Activated T-helper 1 cell treated with anti-CD3 and anti-CD28 coated beads, Interleukin-12 subunit alpha, Interleukin-12 subunit beta, Interleukin-2, Interleukin-4 antibody, amounts not matched to agents 30 ng/mL and 10 ng/mL and 1 ng/mL, durations not matched to agents 14 hours and 24 hours and 36 hours (primary cell): ENCODE data around the gene MRPL9. TPM values are rescaled to one million over a fixed set of nuclear protein-coding genes. Genes with fewer than 3 reads are reported as not detected.

Experiments
- DNase-seq: peaks from one replicate; pipeline ENCODE4 v3.0.0; 2021; ENCODE audit warnings: low spot score
- H3K27ac Mint-ChIP-seq: one replicate; pipeline ENCODE4 v1.8.0; 2021; ENCODE audit warnings: mild to moderate bottlenecking, mixed read lengths
- H3K27me3 Mint-ChIP-seq: one replicate; pipeline ENCODE4 v1.8.0; 2022; ENCODE audit warnings: mild to moderate bottlenecking, moderate library complexity, mixed read lengths; ENCODE audit not compliant: insufficient read depth
- H3K36me3 Mint-ChIP-seq: one replicate; pipeline ENCODE4 v1.8.0; 2021; ENCODE audit warnings: low read depth, mixed read lengths
- H3K4me1 Mint-ChIP-seq: one replicate; pipeline ENCODE4 v1.8.0; 2021; ENCODE audit warnings: low read depth, mixed read lengths
- H3K4me3 Mint-ChIP-seq: one replicate; pipeline ENCODE4 v1.8.0; 2021; ENCODE audit warnings: mild to moderate bottlenecking, moderate library complexity, mixed read lengths
- H3K9me3 Mint-ChIP-seq: one replicate; pipeline ENCODE4 v1.8.0; 2021; ENCODE audit warnings: mixed read lengths
- intact Hi-C: fragments of 100-400 bp; cut with micrococcal nuclease; formaldehyde crosslinking; loops from one replicate; pipeline ENCODE4 v1.15.1; 2024
- total RNA-seq: library from RNA; stranded (reverse); gene quantifications from 2 replicates; pipeline ENCODE4 v1.2.3, GENCODE V29; 2022

Gene MRPL9
- total RNA-seq, 1 donor from 2014 or later, result 141 TPM

DNA sequence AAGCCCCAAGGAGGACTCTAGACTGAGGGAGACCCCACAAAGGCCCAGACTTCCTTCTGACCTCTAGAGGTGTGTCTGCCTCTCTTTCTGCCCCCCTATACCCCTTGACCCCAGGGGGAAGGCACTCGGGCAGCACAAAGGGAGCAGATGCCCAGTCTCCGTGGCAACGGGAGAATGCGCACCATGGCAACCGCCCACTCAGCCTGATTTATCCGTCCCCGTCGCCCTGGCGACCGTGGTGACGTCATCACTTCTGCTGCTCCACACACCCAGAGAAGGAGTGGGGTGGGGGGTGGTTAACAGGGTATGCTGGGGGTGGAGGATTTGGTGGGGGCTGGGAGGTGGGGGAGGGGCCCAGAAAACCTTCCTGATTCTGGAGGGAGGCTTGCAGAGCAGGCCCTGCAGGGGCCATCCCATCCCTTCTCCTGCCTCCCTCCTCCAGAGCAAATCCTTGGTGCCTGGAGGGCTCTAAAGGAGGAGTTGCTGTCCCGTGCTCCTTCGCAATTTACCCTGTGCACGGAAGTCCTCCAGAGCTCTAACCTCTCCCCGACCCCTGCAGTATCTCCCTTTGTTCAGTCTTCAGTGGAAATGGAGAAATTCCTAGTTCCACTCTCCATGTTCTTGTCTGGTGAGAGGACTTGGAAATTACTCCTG is 53.0 kb downstream of the MRPL9 start:
- H3K4me1 Mint-ChIP-seq, result no peaks in the 10 kb centered on the region
- DNase-seq, result peak; percentile 6
- no peak overlapping the region for H3K4me3 Mint-ChIP-seq
- H3K27ac Mint-ChIP-seq, result no peak overlapping the region
- H3K27me3 Mint-ChIP-seq, result peaks cover 12% of the 10 kb centered on the region
- H3K9me3 Mint-ChIP-seq, result no peaks in the 10 kb centered on the region
- intact Hi-C loops, result no loop called here
- H3K36me3 Mint-ChIP-seq, result no peaks in the 10 kb centered on the region

Other genes with a start within 250 kb of the MRPL9 start
- 1.9 and 2.3 TPM in 2 replicates for gene TUFT1, start 223.2 kb downstream of the MRPL9 start, total RNA-seq
- gene SNX27, start 151.4 kb downstream of the MRPL9 start, total RNA-seq, result 31.1 and 31.9 TPM in 2 replicates
- not detected in 2 replicates for gene CELF3, start 46.7 kb downstream of the MRPL9 start, total RNA-seq
- gene RIIAD1, start 42.0 kb downstream of the MRPL9 start, total RNA-seq, result not detected in 2 replicates
- 14.6 and 16.4 TPM in 2 replicates for gene TDRKH, start 27.0 kb upstream of the MRPL9 start, total RNA-seq
- 0.07 and 0.10 TPM in 2 replicates for gene LINGO4, start 41.9 kb upstream of the MRPL9 start, total RNA-seq
- 2.6 and 2.7 TPM in 2 replicates for gene RORC, start 68.3 kb upstream of the MRPL9 start, total RNA-seq
- gene C2CD4D, start 76.3 kb upstream of the MRPL9 start, total RNA-seq, result 1.0 and 1.2 TPM in 2 replicates
- not detected in 2 replicates for gene THEM5, start 90.2 kb upstream of the MRPL9 start, total RNA-seq
- gene THEM4, start 146.0 kb upstream of the MRPL9 start, total RNA-seq, result 24.7 and 27.5 TPM in 2 replicates
- gene S100A10, start 230.4 kb upstream of the MRPL9 start, total RNA-seq, result 105 and 106 TPM in 2 replicates